ENCODE results near the gene TMEM158. TPM values are rescaled to one million over a fixed set of nuclear protein-coding genes. Genes with fewer than 3 reads are reported as not detected.

The TMEM158 gene
- total and polyA plus RNA-seq, 10 of the 15 experiments (the other 5 are each of a cell fraction or from before 2014, with no cell fraction given), result not detected

DNA sequence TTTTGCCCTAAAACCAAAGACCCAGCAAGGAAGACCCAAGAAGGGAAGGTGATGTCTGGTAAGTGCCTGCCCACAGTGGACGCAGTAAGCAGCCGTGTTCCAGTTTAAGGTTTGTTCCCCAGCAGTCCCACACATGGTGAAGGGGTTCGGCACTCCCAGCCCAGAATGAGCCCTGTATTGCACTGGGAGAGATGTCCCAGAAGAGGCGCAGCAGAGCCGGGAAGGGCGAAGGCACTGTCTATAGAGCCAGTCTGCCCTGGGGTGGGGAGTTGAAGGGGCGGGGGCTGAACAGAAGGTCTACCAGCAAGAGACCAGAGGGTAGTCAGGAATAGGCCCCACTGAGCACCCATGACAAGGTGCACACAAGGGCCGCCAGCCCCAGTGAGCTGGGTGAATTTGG lies 6.4 kb downstream of the TMEM158 start:
- no peak for DNase-seq (ENCODE audit: low read depth, low spot score)
- intact Hi-C loops (cut with micrococcal nuclease; ENCODE audit: unreplicated experiment), result loop anchor here (10.0 kb wide), 1 partner anchor 445 kb away; no protein-coding TSS in a partner anchor
- H3K4me3 ChIP-seq, result no peak overlapping the region
- no peak for FAIRE-seq
- H3K79me2 ChIP-seq (ENCODE audit: control insufficient read depth, insufficient read depth, low read length), result no peaks in the 10 kb centered on the region
- H3K9me3 ChIP-seq (replicated peaks; ENCODE audit: control insufficient read depth, insufficient read depth, low read length), result no peaks in the 10 kb centered on the region
- peaks cover 3 to 9% of the 10 kb centered on the region in 2 experiments for H3K27me3 ChIP-seq (replicated peaks in 1 of 2; ENCODE audit: control insufficient read depth in 2 of 2, insufficient read depth in 2 of 2, low read length in 1 of 2)
- ChIA-PET POLR2A (interaction anchor here (0.6 kb wide), 1 partner anchor 175 kb away, joined by 3 read pairs; no protein-coding TSS in a partner anchor), SMC1A (ENCODE audit: uncharacterized antibody, unreplicated experiment) (interaction anchor here (1.5 kb wide), 1 partner anchor 179 kb away, joined by 5 read pairs; no protein-coding TSS in a partner anchor), RAD21 (ENCODE audit: unreplicated experiment) (no interaction called here), CTCF (interaction anchor here (1.7 kb wide), 1 partner anchor 10 kb away, joined by 4 read pairs; no protein-coding TSS in a partner anchor)
- BruUV-seq (replicated peaks), result no TSS peak
- in situ Hi-C loops (cut with MboI), result loop anchor here (10.0 kb wide), 1 partner anchor 445 kb away; no protein-coding TSS in a partner anchor
- no peak overlapping the region for H3K27ac ChIP-seq (ENCODE audit: control insufficient read depth, insufficient read depth)
- no peak overlapping the region for H3K4me2 ChIP-seq (ENCODE audit: control insufficient read depth, insufficient read depth)
- 71% methylated on average over 6 of the region's 8 CpGs for WGBS (ENCODE audit: insufficient coverage, insufficient replicate concordance, low lambda C conversion rate, missing lambda C conversion rate)
- H3K36me3 ChIP-seq (ENCODE audit: control insufficient read depth in 2 of 2, insufficient read depth in 2 of 2, low read length in 1 of 2), result no peaks in the 10 kb centered on the region
- no peaks in the 10 kb centered on the region for H3K4me1 ChIP-seq (ENCODE audit: control insufficient read depth, insufficient read depth, low read length)
- H2AFZ ChIP-seq (ENCODE audit: control insufficient read depth, low read depth, low read length), result no peak overlapping the region
- no peak overlapping the region for H3K9ac ChIP-seq (ENCODE audit: control insufficient read depth, insufficient read depth, low read length)
- no peak for ATAC-seq
- no peaks in the 10 kb centered on the region for H4K20me1 ChIP-seq (ENCODE audit: control insufficient read depth, insufficient read depth)
- TF ChIP-seq ZNF622 (IDR thresholded peaks at IDR 0.05), result no peak
- TF ChIP-seq HDAC2 (IDR thresholded peaks at IDR 0.05), result no peak
- TF ChIP-seq, protein P1, sequence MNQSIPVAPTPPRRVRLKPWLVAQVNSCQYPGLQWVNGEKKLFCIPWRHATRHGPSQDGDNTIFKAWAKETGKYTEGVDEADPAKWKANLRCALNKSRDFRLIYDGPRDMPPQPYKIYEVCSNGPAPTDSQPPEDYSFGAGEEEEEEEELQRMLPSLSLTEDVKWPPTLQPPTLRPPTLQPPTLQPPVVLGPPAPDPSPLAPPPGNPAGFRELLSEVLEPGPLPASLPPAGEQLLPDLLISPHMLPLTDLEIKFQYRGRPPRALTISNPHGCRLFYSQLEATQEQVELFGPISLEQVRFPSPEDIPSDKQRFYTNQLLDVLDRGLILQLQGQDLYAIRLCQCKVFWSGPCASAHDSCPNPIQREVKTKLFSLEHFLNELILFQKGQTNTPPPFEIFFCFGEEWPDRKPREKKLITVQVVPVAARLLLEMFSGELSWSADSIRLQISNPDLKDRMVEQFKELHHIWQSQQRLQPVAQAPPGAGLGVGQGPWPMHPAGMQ (IDR thresholded peaks at IDR 0.05; ENCODE audit: borderline replicate concordance), result no peak
- TF ChIP-seq ELK1 (IDR thresholded peaks at IDR 0.05; ENCODE audit: low read depth, low read length), result no peak
- no peak for TF ChIP-seq SMAD5 (IDR thresholded peaks at IDR 0.05; ENCODE audit: low read depth)
- TF ChIP-seq NBN (IDR thresholded peaks at IDR 0.05), result no peak
- TF ChIP-seq, protein P2, sequence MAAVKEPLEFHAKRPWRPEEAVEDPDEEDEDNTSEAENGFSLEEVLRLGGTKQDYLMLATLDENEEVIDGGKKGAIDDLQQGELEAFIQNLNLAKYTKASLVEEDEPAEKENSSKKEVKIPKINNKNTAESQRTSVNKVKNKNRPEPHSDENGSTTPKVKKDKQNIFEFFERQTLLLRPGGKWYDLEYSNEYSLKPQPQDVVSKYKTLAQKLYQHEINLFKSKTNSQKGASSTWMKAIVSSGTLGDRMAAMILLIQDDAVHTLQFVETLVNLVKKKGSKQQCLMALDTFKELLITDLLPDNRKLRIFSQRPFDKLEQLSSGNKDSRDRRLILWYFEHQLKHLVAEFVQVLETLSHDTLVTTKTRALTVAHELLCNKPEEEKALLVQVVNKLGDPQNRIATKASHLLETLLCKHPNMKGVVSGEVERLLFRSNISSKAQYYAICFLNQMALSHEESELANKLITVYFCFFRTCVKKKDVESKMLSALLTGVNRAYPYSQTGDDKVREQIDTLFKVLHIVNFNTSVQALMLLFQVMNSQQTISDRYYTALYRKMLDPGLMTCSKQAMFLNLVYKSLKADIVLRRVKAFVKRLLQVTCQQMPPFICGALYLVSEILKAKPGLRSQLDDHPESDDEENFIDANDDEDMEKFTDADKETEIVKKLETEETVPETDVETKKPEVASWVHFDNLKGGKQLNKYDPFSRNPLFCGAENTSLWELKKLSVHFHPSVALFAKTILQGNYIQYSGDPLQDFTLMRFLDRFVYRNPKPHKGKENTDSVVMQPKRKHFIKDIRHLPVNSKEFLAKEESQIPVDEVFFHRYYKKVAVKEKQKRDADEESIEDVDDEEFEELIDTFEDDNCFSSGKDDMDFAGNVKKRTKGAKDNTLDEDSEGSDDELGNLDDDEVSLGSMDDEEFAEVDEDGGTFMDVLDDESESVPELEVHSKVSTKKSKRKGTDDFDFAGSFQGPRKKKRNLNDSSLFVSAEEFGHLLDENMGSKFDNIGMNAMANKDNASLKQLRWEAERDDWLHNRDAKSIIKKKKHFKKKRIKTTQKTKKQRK (IDR thresholded peaks at IDR 0.05; ENCODE audit: low read depth, low read length), result no peak
- TF ChIP-seq CBFB (IDR thresholded peaks at IDR 0.05; ENCODE audit: low read depth), result no peak
- TF ChIP-seq, protein P3, sequence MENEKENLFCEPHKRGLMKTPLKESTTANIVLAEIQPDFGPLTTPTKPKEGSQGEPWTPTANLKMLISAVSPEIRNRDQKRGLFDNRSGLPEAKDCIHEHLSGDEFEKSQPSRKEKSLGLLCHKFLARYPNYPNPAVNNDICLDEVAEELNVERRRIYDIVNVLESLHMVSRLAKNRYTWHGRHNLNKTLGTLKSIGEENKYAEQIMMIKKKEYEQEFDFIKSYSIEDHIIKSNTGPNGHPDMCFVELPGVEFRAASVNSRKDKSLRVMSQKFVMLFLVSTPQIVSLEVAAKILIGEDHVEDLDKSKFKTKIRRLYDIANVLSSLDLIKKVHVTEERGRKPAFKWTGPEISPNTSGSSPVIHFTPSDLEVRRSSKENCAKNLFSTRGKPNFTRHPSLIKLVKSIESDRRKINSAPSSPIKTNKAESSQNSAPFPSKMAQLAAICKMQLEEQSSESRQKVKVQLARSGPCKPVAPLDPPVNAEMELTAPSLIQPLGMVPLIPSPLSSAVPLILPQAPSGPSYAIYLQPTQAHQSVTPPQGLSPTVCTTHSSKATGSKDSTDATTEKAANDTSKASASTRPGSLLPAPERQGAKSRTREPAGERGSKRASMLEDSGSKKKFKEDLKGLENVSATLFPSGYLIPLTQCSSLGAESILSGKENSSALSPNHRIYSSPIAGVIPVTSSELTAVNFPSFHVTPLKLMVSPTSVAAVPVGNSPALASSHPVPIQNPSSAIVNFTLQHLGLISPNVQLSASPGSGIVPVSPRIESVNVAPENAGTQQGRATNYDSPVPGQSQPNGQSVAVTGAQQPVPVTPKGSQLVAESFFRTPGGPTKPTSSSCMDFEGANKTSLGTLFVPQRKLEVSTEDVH (IDR thresholded peaks at IDR 0.05; ENCODE audit: low read depth, partially characterized antibody), result no peak
- no peak for TF ChIP-seq RCOR1 (conservative IDR thresholded peaks at IDR 0.05; ENCODE audit: low read depth, low read length)
- TF ChIP-seq EZH2 (IDR thresholded peaks at IDR 0.05; ENCODE audit: borderline replicate concordance, control insufficient read depth, low read depth, low read length), result no peak
- TF ChIP-seq RELB (IDR thresholded peaks at IDR 0.05; ENCODE audit: low read depth), result no peak
- TF ChIP-seq KDM1A (IDR thresholded peaks at IDR 0.05; ENCODE audit: borderline replicate concordance), result no peak
- no peak for TF ChIP-seq IKZF2 (IDR thresholded peaks at IDR 0.05)
- no peak for TF ChIP-seq NR2F1 (conservative IDR thresholded peaks at IDR 0.05)

All from GM12878 (cell line).